DND-41 (cell line): ENCODE data around the gene SMCO1.

Experiments used
- ATAC-seq: fragments of 200-7000 bp; cut with Tn5 transposase; 3 replicates; pipeline ENCODE4 v1.9.1; 2021; ENCODE audit warnings: low read depth; ENCODE audit not compliant: insufficient read depth
- DNase-seq: peaks from one replicate; pipeline ENCODE4 v3.0.0-alpha.2; 2020
- H2AFZ ChIP-seq: 2 replicates; pipeline ENCODE4 v1.6.0; 2012; ENCODE audit warnings: low read depth, low read length
- H3K27ac ChIP-seq: 2 replicates; pipeline ENCODE4 v1.5.1; 2012; ENCODE audit warnings: low read length, inconsistent platforms
- H3K27me3 ChIP-seq: fragments of 200-600 bp; sonication (generic); 2 replicates; pipeline ENCODE4 v1.6.0; 2012; ENCODE audit warnings: low read length, mild to moderate bottlenecking, inconsistent platforms; ENCODE audit not compliant: insufficient read depth, poor library complexity
- H3K36me3 ChIP-seq: 2 replicates; pipeline ENCODE4 v1.5.1; 2012; ENCODE audit warnings: low read length, inconsistent platforms; ENCODE audit not compliant: insufficient read depth
- H3K4me1 ChIP-seq: 2 replicates; pipeline ENCODE4 v1.5.1; 2012; ENCODE audit warnings: mild to moderate bottlenecking, low read length; ENCODE audit not compliant: insufficient read depth
- H3K4me2 ChIP-seq: 2 replicates; pipeline ENCODE4 v1.6.0; 2012; ENCODE audit warnings: mild to moderate bottlenecking, moderate library complexity, low read length, inconsistent platforms; ENCODE audit not compliant: insufficient read depth
- H3K4me3 ChIP-seq, 2 experiments: fragments of 200-600 bp in 1 of 2; shearing (Covaris generic) in 1 of 2; 2 replicates each; pipeline ENCODE4 v1.5.1; 2012 to 2016; ENCODE audit warnings: inconsistent platforms in 2 of 2, low read length in 2 of 2, mild to moderate bottlenecking in 2 of 2, low read depth in 1 of 2, moderate library complexity in 1 of 2
- H3K79me2 ChIP-seq: 2 replicates; pipeline ENCODE4 v1.6.0; 2012; ENCODE audit warnings: low read length, inconsistent platforms; ENCODE audit not compliant: insufficient read depth
- H3K9ac ChIP-seq: 2 replicates; pipeline ENCODE4 v1.6.0; 2012; ENCODE audit warnings: low read depth, mild to moderate bottlenecking, inconsistent platforms, low read length, moderate library complexity
- H3K9me3 ChIP-seq: 2 replicates; pipeline ENCODE4 v1.5.1; 2012; ENCODE audit warnings: low read length, moderate library complexity, mild to moderate bottlenecking, inconsistent platforms; ENCODE audit not compliant: insufficient read depth, severe bottlenecking
- H4K20me1 ChIP-seq: 2 replicates; pipeline ENCODE4 v1.6.0; 2012; ENCODE audit warnings: low read length; ENCODE audit not compliant: insufficient read depth
- CTCF ChIP-seq: IDR thresholded peaks from 2 replicates; pipeline ENCODE4 v1.5.1; 2012; ENCODE audit warnings: borderline replicate concordance, low read length, moderate library complexity, mild to moderate bottlenecking; ENCODE audit not compliant: poor library complexity, severe bottlenecking; ENCODE audit errors: extremely low read depth
- EZH2 ChIP-seq: IDR thresholded peaks from 3 replicates; pipeline ENCODE4 v1.6.1; 2012; ENCODE audit warnings: borderline replicate concordance, low read depth, mild to moderate bottlenecking, moderate library complexity, low read length, inconsistent platforms; ENCODE audit not compliant: severe bottlenecking

SMCO1 gene

GRCh38 chr3:196519718-196520082, 4.6 kb upstream of the SMCO1 start:
- TF ChIP-seq EZH2: no peak
- no peak for TF ChIP-seq CTCF
- Histone ChIP-seq H3K79me2 (no peaks in the 10 kb centered on the region), H3K4me2 (no peak overlapping the region), H2AFZ (no peak overlapping the region), H3K4me1 (no peaks in the 10 kb centered on the region), H3K36me3 (no peaks in the 10 kb centered on the region), H3K9me3 (peaks cover 47% of the 10 kb centered on the region), H3K27me3 (no peaks in the 10 kb centered on the region), H3K9ac (no peak overlapping the region), H3K4me3 (no peak overlapping the region), H4K20me1 (no peaks in the 10 kb centered on the region), H3K27ac (no peak overlapping the region)
- no peak for ATAC-seq
- peak; percentile 62 for DNase-seq

- Histone ChIP-seq H3K27ac (no peak overlapping the region), H4K20me1 (no peaks in the 10 kb centered on the region), H3K79me2 (no peaks in the 10 kb centered on the region), H2AFZ (no peak overlapping the region), H3K36me3 (no peaks in the 10 kb centered on the region), H3K4me2 (no peak overlapping the region), H3K9ac (no peak overlapping the region), H3K9me3 (peaks cover 47% of the 10 kb centered on the region), H3K4me1 (no peaks in the 10 kb centered on the region), H3K27me3 (no peaks in the 10 kb centered on the region), H3K4me3 (no peak overlapping the region)
- DNase-seq: peak; percentile 31
- TF ChIP-seq CTCF: peak; percentile 40
- no peak for TF ChIP-seq EZH2
- ATAC-seq: no peak
Measured at GRCh38 chr3:196518966-196519717, 4.0 kb upstream of the SMCO1 start.

- H3K4me2 ChIP-seq: no peak overlapping the region
- H3K79me2 ChIP-seq: no peaks in the 10 kb centered on the region
- H3K27ac ChIP-seq: no peak overlapping the region
- no peak for ATAC-seq
- no peaks in the 10 kb centered on the region for H3K27me3 ChIP-seq
- no peaks in the 10 kb centered on the region for H3K36me3 ChIP-seq
- H3K9me3 ChIP-seq: peaks cover 47% of the 10 kb centered on the region
- no peak overlapping the region for H3K4me3 ChIP-seq
- no peak overlapping the region for H3K9ac ChIP-seq
- no peaks in the 10 kb centered on the region for H3K4me1 ChIP-seq
- H4K20me1 ChIP-seq: no peaks in the 10 kb centered on the region
- no peak overlapping the region for H2AFZ ChIP-seq
- TF ChIP-seq CTCF: no peak
- TF ChIP-seq EZH2: no peak
- DNase-seq: no peak
Measured at GRCh38 chr3:196517919-196518318, 2.8 kb upstream of the SMCO1 start.
